ENCODE data around the gene IST1. TPM values are rescaled to one million over a fixed set of nuclear protein-coding genes. Genes with fewer than 3 reads are reported as not detected.

IST1 gene
- total RNA-seq, 4 donors from 2014 or later: 229 to 249 (median 230) TPM

DNA sequence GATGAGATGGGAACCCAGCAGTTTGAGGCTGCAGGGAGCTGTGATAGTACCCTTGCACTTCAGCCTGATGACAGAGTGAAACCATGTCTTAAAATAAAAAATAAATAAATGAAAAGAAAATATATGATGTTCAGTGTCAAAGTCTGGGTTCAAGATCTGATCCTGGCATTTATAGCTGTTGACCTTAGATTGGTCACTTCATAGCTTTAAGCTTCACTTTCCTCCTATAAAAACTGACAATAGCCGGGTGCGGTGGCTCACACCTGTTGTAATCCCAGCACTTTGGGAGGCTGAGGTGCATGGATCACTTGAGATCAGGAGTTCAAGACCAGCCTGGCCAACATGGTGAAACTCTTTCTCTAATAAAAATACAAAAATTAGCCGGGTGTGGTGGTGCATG is 6.2 kb upstream of the IST1 start:
- ATAC-seq (ENCODE audit: low FRiP score) (no peak), DNase-seq (ENCODE audit: low spot score) (no peak)
- TF ChIP-seq, protein P1, sequence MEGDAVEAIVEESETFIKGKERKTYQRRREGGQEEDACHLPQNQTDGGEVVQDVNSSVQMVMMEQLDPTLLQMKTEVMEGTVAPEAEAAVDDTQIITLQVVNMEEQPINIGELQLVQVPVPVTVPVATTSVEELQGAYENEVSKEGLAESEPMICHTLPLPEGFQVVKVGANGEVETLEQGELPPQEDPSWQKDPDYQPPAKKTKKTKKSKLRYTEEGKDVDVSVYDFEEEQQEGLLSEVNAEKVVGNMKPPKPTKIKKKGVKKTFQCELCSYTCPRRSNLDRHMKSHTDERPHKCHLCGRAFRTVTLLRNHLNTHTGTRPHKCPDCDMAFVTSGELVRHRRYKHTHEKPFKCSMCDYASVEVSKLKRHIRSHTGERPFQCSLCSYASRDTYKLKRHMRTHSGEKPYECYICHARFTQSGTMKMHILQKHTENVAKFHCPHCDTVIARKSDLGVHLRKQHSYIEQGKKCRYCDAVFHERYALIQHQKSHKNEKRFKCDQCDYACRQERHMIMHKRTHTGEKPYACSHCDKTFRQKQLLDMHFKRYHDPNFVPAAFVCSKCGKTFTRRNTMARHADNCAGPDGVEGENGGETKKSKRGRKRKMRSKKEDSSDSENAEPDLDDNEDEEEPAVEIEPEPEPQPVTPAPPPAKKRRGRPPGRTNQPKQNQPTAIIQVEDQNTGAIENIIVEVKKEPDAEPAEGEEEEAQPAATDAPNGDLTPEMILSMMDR (IDR thresholded peaks at IDR 0.05): no peak

DNA sequence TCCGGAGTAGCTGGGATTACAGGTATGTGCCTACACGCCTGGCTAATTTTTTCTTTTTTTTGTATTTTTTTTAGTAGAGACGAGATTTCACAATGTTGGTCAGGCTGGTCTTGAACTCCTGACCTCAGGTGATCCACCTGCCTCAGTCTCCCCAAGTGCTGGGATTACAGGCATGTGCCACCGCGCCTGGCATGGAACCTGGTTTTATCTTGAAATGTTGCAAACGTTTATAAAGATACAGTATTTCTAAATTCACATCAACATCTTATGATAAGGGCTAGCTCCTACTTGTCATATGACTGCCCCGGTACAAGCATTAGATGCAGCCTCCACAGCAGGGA is 1.5 kb upstream of the IST1 start:
- DNase-seq (ENCODE audit: low spot score) (no peak), ATAC-seq (ENCODE audit: low FRiP score) (no peak)
- TF ChIP-seq, protein P1 (IDR thresholded peaks at IDR 0.05): no peak

DNA sequence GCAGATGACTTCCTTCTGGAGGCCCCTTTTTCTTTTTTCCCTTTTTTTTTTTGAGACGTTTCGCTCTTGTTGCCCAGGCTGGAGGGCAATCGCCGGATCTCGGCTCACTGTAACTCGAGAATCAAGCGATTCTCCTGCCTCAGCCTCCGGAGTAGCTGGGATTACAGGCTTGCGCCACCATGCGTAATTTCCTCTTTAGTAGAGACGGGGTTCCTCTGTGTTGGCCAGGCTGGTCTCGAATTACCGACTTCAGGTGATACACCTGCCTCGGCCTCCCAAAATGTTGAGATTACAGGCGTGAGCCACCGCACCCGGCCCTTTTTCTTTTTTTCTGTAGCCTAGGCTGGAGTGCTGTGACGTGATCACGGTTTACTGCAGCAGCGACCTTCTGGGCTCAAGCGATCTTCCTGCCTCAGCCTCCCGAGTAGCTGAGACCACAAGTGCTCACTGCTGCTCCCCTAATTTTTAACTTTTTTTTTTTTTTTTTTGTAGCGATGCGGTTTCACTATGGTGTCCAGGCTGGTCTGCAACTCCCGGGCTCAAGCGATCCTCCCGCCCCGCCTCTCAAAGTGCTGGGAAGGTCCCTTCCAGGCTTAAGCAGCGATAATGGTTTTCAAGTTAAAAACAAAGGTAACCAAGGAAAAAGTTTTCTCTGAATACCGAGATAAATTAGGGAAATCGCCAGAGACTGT is 956 bp upstream of the IST1 start:
- TF ChIP-seq, protein P1 (IDR thresholded peaks at IDR 0.05): no peak
- ATAC-seq (ENCODE audit: low FRiP score) (no peak), DNase-seq (ENCODE audit: low spot score) (peak; percentile 28)

DNA sequence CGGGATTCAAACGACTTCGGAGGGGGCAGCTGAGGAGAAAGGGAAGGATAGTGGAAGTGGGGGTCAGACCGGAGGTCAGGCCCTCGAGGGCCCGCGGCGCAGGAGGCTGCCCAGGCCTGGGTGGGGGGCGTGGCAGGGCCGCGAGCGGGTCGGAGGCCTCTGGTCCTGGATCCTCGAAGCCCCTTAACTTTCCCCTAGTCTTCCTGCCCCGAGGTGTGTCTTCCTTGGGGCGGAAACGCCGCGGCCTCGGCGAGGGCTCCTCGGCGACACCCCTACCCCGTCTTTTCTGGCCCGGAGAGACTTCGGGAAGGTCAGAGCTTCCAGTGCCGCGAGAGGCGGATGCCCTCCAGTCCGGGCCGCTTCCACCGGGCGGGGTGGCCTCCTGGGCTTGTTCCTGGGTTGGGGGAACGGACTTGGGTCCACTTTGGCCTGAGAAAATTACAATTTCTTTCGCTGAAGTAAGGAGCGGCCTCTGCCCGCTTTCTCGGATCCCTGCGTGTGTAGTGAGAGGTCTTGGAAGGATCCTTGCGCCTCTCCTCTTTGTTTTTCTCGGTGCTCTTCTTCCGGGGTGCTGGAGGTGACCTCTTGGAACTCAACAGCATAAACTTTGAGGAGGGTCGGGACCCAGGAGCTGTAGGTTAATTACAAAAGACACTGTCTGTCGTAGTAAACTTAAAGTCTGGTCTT is 491 bp downstream of the IST1 start:
- TF ChIP-seq, protein P1 (IDR thresholded peaks at IDR 0.05): no peak
- DNase-seq (ENCODE audit: low spot score): no peak
- ATAC-seq (ENCODE audit: low FRiP score): peak; percentile 53

DNA sequence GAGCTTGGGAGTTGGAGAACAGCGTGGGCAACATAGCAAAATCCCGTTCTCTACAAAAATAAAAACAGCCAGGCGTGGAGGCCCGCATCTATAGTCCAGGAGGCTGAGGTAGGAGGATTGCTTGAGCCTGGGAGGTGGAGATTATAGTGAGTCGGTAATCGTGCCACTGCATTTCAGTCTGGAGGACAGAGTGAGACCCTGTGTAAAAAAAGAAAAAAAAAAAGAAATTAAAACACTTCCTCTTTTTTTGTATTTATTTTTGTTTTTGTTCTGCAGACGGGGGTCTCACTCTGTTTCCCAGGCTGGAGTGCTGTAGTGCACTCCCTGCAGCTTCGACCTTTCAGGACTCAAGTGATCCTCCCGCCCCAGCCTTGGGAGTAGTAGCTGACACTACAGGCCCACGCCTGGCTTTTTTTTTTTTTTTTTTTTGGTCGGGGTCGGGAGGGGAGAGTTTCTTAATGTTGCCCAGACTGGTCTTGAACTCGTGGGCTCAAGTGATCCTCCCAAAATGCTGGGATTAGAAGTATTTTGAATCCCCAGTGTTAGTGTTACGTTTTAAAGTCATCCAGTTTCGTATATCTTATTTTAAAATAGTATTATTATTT is 1.5 kb downstream of the IST1 start:
- no peak for ATAC-seq (ENCODE audit: low FRiP score)
- TF ChIP-seq, protein P1 (IDR thresholded peaks at IDR 0.05): no peak
- no peak for DNase-seq (ENCODE audit: low spot score)

DNA sequence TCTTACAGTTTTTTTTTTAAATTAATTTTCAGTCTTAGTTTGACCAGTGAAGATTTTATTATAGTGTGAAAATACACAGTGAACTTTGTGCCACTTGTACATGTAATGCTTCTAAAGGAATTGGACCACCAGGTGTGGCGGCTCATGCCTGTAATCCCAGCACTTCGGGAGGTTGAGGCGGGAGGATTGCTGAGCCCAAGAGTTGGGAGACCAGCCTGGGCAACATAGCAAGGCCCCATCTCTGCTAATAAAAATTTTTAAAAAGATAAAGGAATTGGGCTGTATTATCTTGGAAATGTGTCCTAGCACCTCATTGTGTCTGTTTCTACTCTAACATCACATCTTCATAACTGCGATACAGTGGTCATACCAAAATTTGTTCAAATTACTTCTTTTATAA is 3.8 kb downstream of the IST1 start:
- ATAC-seq (ENCODE audit: low FRiP score): no peak
- TF ChIP-seq, protein P1 (IDR thresholded peaks at IDR 0.05): no peak

More for the DNA sequence above, 3.8 kb downstream of the IST1 start:
- DNase-seq (ENCODE audit: low spot score): no peak

All from omental fat pad (tissue), 4 donors.